Lower lobe of right lung (tissue), 2 donors: Measurements from ENCODE around the gene FMNL3. TPM values are rescaled to one million over a fixed set of nuclear protein-coding genes. Genes with fewer than 3 reads are reported as not detected.
A peak's percentile ranks its signal among the peaks of the same experiment; 100 is the strongest.

Experiments
- ATAC-seq, 2 donors: fragments of 200-7000 bp; cut with Tn5 transposase; one replicate each; pipeline ENCODE4 v1.9.1; 2020 to 2022; ENCODE audit warnings: mild to moderate bottlenecking in 2 of 2, moderate library complexity in 2 of 2
- DNase-seq: peaks from one replicate; pipeline ENCODE4 v3.0.0-alpha.2; 2020
- H3K27ac ChIP-seq: fragments of 200-600 bp; one replicate; pipeline ENCODE4 v1.8.0; 2022
- H3K27me3 ChIP-seq: fragments of 200-600 bp; one replicate; pipeline ENCODE4 v1.8.0; 2022; ENCODE audit warnings: low read depth
- H3K36me3 ChIP-seq: fragments of 200-600 bp; one replicate; pipeline ENCODE4 v1.8.0; 2022; ENCODE audit warnings: mild to moderate bottlenecking
- H3K4me1 ChIP-seq: fragments of 200-600 bp; one replicate; pipeline ENCODE4 v1.8.0; 2022
- H3K4me3 ChIP-seq: fragments of 200-600 bp; one replicate; pipeline ENCODE4 v1.8.0; 2022; ENCODE audit warnings: mild to moderate bottlenecking
- H3K9me3 ChIP-seq: fragments of 200-600 bp; one replicate; pipeline ENCODE4 v1.8.0; 2022
- CTCF ChIP-seq: fragments of 200-600 bp; IDR thresholded peaks from one replicate; pipeline ENCODE4 v1.8.0; 2022; ENCODE audit warnings: antibody characterized with exemption, mild to moderate bottlenecking
- intact Hi-C: fragments of 100-400 bp; cut with DNase I; formaldehyde crosslinking; loops from one replicate; pipeline ENCODE4 v1.11.0; 2022
- long read RNA-seq: library from polyadenylated mRNA; unstranded; transcript quantifications from one replicate; pipeline ENCODE4 v2.0.0, GENCODE V29; 2021
- total RNA-seq: library from RNA; stranded (reverse); fragmentation: NEBNext Ultra II Directional; extraction: Animal tissue kit (Norgen Biotek cat#: 25700); gene quantifications from one replicate; pipeline ENCODE4 v1.2.1, GENCODE V29; 2021
- donor health status: DM: no; HTN: yes; CAD: no; lungs with severe emphysema.

Gene FMNL3
- 36.1 TPM for total RNA-seq
- long read RNA-seq, full-length matches to known transcripts, result 15 of 54 reads
- long read RNA-seq, partial matches to known transcripts, result 15 of 54 reads
- long read RNA-seq, other reads (novel, unspliced or antisense), result 24 of 54 reads

- Histone ChIP-seq H3K27me3 (no peaks in the 10 kb centered on the region), H3K9me3 (no peaks in the 10 kb centered on the region), H3K4me1 (peaks cover 31% of the 10 kb centered on the region), H3K27ac (peak within 1 kb of the TSS; percentile 87), H3K36me3 (no peaks in the 10 kb centered on the region), H3K4me3 (peak within 1 kb of the TSS; percentile 78)
- intact Hi-C loops, result loop anchor here (5.0 kb wide), 1 partner anchor 65 kb away; no protein-coding TSS in a partner anchor
- DNase-seq (peak; percentile 99), ATAC-seq (peak; percentile 99)
- TF ChIP-seq CTCF, result peak; percentile 96
Measured at GRCh38 chr12:49707128-49707811, at the start of gene FMNL3. Gene FMNL3 (minus strand): TSS chr12:49707405. CDS start chr12:49707180, 225 bp downstream.

GRCh38 chr12:49750996-49751393 is 43.8 kb upstream of the FMNL3 start:
- ATAC-seq, result no peak
- no peak overlapping the region for H3K27ac ChIP-seq
- H3K27me3 ChIP-seq, result no peaks in the 10 kb centered on the region
- peaks cover 86% of the 10 kb centered on the region for H3K4me1 ChIP-seq
- peaks cover 46% of the 10 kb centered on the region for H3K36me3 ChIP-seq
- TF ChIP-seq CTCF, result no peak
- DNase-seq, result no peak
- intact Hi-C loops, result no loop called here
- H3K9me3 ChIP-seq, result no peaks in the 10 kb centered on the region
- no peak overlapping the region for H3K4me3 ChIP-seq

GRCh38 chr12:49750027-49750995 is 43.1 kb upstream of the FMNL3 start:
- peak; percentile 68 to 74 for ATAC-seq
- H3K27me3 ChIP-seq, result no peaks in the 10 kb centered on the region
- peaks cover 40% of the 10 kb centered on the region for H3K36me3 ChIP-seq
- no peak for TF ChIP-seq CTCF
- no peaks in the 10 kb centered on the region for H3K9me3 ChIP-seq
- DNase-seq, result no peak
- H3K27ac ChIP-seq, result no peak overlapping the region
- H3K4me3 ChIP-seq, result no peak overlapping the region
- H3K4me1 ChIP-seq, result peaks cover 92% of the 10 kb centered on the region
- intact Hi-C loops, result no loop called here

- peak in 1 of 2 donors; percentile 75 for ATAC-seq
- intact Hi-C loops, result no loop called here
- peaks cover 98% of the 10 kb centered on the region for H3K4me1 ChIP-seq
Measured at GRCh38 chr12:49748800-49749199, 41.6 kb upstream of the FMNL3 start.

More at GRCh38 chr12:49748800-49749199, 41.6 kb upstream of the FMNL3 start:
- no peak overlapping the region for H3K27ac ChIP-seq
- H3K27me3 ChIP-seq, result no peaks in the 10 kb centered on the region
- peaks cover 35% of the 10 kb centered on the region for H3K36me3 ChIP-seq
- DNase-seq, result no peak
- no peak overlapping the region for H3K4me3 ChIP-seq
- H3K9me3 ChIP-seq, result no peaks in the 10 kb centered on the region
- no peak for TF ChIP-seq CTCF
